Measurements from ENCODE around the gene HERPUD1.

DNA sequence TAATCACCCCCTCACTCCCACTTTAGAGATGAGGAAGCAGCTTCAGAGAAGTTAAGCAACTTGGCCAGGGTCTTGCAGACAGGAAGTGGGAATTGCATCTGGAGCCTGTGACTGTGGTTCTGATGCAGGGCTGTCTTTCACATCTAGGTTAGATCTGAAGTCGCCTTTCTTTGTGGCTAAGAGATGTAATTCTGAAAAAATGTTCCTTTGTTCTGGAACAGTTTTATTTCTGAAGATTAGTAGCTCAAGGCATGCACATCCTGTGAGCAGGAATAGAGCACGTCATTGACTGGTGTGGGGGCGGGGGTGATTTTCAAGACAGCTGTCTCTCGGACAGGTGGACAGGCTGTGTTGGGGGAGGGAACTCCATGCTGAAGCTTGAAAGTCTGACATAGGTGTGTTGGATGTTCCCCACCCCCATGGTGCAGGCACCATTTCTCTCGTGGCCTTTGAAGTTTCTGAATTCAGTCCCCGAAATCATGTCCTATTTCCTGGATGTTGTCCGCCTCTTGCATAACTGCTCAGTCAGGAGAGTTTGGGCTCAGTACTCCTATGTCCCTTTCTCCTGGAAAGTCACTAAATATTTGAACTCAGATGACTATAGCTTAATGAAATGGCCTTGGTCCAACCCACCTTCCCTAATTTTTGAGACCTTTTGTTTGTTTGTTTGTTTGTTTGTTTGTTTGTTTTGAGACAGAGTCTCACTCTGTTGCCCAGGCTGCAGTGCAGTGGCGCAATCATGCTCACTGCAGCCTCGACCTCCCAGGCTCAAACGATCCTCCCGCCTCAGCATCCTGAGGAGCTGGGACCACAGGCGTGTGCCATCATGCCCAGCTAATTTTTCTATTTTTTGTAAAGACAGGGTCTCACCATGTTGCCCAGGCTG, 21.0 kb upstream of the HERPUD1 start:
- TF ChIP-seq POLR2A (IDR thresholded peaks at IDR 0.05; ENCODE audit: low read length) (no peak), GATA1 (IDR thresholded peaks at IDR 0.05; ENCODE audit: low read depth, low read length) (no peak)
